ENCODE results near the gene CDC26.

The CDC26 gene

DNA sequence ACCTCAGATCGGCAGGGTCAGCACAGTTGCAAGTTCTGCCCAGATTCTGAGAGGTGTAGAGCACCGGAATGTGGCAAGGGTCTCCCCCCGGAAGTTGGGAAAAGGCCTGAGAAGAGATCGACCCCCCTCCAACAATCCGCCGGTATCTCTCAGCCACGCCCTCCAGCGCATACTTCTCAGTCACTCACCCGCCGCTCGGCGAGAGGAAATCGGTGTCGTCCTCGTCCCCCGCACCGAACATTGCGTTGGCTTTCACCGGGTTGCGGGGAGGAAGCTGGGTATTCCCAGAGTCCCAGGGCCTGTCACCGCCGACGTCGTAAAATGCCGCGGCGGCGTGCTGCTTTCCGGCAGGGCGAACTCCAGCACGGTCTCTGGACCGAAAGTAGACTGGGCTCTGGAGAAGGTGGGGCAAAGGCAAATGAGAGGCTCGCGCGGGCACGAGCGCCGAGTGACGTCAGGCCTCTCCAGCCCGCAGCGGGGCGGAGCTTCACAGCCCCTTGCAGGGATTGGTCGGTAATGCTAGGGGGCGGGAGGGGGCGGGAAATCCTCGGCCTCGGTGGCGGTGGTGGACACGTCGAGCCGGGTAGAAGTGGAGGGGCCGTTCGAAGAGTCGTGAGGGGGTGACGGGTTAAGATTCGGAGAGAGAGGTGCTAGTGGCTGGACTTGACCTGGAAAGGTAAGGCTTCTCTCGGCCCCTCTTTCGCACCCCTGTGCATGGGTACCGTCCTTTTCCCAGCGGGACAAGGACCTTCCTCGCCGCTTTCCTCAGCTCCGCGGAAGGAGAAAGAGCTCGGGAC, 54.2 kb downstream of the CDC26 start, which contains the start of the genes FKBP15 and SLC31A1:
FKBP15 (minus strand) TSS at position 275 of the 797 bp plus-strand sequence; CDS start at position 241, 34 bp downstream.
SLC31A1 (plus strand) TSS at position 542 of the 797 bp plus-strand sequence. CDS start 34,605 bp downstream, outside the sequence.
- Histone ChIP-seq H3K4me2 (ENCODE audit: low read length) (peak within 1 kb of the TSS; percentile 93), H3K9me3 (ENCODE audit: insufficient read depth, low read depth, low read length) (no peaks in the 10 kb centered on the region), H2BK12ac (ENCODE audit: low read length) (no peak within 1 kb of the TSS), H3K18ac (ENCODE audit: low read length) (peak within 1 kb of the TSS; percentile 43), H3K14ac (ENCODE audit: low read length) (peak within 1 kb of the TSS; percentile 76), H4K91ac (ENCODE audit: low read depth, low read length) (peak within 1 kb of the TSS; percentile 70), H2BK5ac (ENCODE audit: low read depth, low read length, poor library complexity) (peak within 1 kb of the TSS; percentile 70), H3K4me1 (ENCODE audit: control insufficient read depth in 1 of 2, insufficient read depth in 2 of 2, low read length in 2 of 2) (peaks cover 6 to 9% of the 10 kb centered on the region in 2 experiments), H3K36me3 (ENCODE audit: control insufficient read depth in 1 of 2, insufficient read depth in 2 of 2, low read length in 2 of 2) (peaks cover 0 to 6% of the 10 kb centered on the region in 2 experiments), H3K23ac (ENCODE audit: low read length) (peak within 1 kb of the TSS; percentile 29), H3K79me1 (ENCODE audit: low read length) (peaks cover 6% of the 10 kb centered on the region), H3K4me3 (ENCODE audit: low read depth, low read length) (peak within 1 kb of the TSS; percentile 100), H3K27me3 (ENCODE audit: insufficient read depth, low read length) (no peaks in the 10 kb centered on the region), H2AK5ac (ENCODE audit: low read length) (no peak within 1 kb of the TSS), H3K9ac (ENCODE audit: low read length) (peak within 1 kb of the TSS; percentile 100), H4K8ac (ENCODE audit: low read depth, low read length) (peak within 1 kb of the TSS; percentile 84), H4K12ac (ENCODE audit: low read depth, low read length) (peak within 1 kb of the TSS; percentile 31), H3K4ac (ENCODE audit: low read depth, low read length) (peak within 1 kb of the TSS; percentile 37), H3K79me2 (ENCODE audit: control insufficient read depth, insufficient read depth, low read length, poor library complexity) (peaks cover 10% of the 10 kb centered on the region), H2BK120ac (ENCODE audit: insufficient read depth, low read length, poor library complexity) (no peak within 1 kb of the TSS), H2AFZ (ENCODE audit: insufficient read depth, low read length, poor library complexity) (peak within 1 kb of the TSS; percentile 76), H3K27ac (ENCODE audit: low read depth, low read length) (peak within 1 kb of the TSS; percentile 54)
- peak; percentile 99 for DNase-seq
- no CpG with 5 or more reads among the region's 65 CpGs for WGBS (ENCODE audit: extremely low coverage, insufficient coverage, insufficient read length)

DNA sequence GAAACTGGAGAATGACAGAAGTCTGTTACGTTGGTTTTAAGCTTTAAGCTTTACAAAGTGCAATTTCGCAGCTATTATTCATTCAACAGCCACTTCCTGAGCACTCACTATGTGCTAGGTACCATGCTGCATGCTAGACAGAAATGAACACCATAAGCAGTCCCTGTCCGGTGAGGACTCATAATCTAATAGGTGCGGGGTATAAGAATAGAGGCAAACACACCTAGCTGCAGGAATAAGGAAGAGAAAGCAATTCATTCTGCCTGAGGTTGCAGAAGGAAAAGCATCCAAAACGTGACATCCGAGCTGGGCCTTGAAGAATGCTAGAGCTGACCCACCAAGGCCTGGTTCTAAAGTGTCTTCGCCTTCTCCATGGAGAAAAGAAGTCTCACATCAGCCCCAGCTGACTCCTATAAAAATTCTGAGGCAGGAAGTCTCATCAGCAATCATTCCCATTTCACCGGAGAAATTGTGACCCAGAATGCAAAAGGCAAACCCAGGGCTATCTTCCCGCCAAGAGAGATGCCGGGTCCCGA, 54.8 kb downstream of the CDC26 start:
- peak overlapping the region; percentile 54 for H3K27ac ChIP-seq (ENCODE audit: low read depth, low read length)
- no peak overlapping the region for H2BK12ac ChIP-seq (ENCODE audit: low read length)
- H3K4me1 ChIP-seq (ENCODE audit: control insufficient read depth in 1 of 2, insufficient read depth in 2 of 2, low read length in 2 of 2) = peaks cover 6 to 9% of the 10 kb centered on the region in 2 experiments
- H2AFZ ChIP-seq (ENCODE audit: insufficient read depth, low read length, poor library complexity) = peak overlapping the region; percentile 76
- H3K4me3 ChIP-seq (ENCODE audit: low read depth, low read length) = peak overlapping the region; percentile 100
- H3K79me2 ChIP-seq (ENCODE audit: control insufficient read depth, insufficient read depth, low read length, poor library complexity) = peaks cover 10% of the 10 kb centered on the region
- H2AK5ac ChIP-seq (ENCODE audit: low read length) = no peak overlapping the region
- no peak for DNase-seq
- peak overlapping the region; percentile 65 for H3K4me2 ChIP-seq (ENCODE audit: low read length)
- no peak overlapping the region for H3K18ac ChIP-seq (ENCODE audit: low read length)
- H4K8ac ChIP-seq (ENCODE audit: low read depth, low read length) = peak overlapping the region; percentile 84
- H3K36me3 ChIP-seq (ENCODE audit: control insufficient read depth in 1 of 2, insufficient read depth in 2 of 2, low read length in 2 of 2) = peaks cover 0 to 4% of the 10 kb centered on the region in 2 experiments
- peak overlapping the region; percentile 70 for H2BK5ac ChIP-seq (ENCODE audit: low read depth, low read length, poor library complexity)
- WGBS (ENCODE audit: extremely low coverage, insufficient coverage, insufficient read length) = no CpG with 5 or more reads among the region's 11 CpGs
- no peak overlapping the region for H3K23ac ChIP-seq (ENCODE audit: low read length)
- H3K9me3 ChIP-seq (ENCODE audit: insufficient read depth, low read depth, low read length) = no peaks in the 10 kb centered on the region
- no peak overlapping the region for H2BK120ac ChIP-seq (ENCODE audit: insufficient read depth, low read length, poor library complexity)
- H3K9ac ChIP-seq (ENCODE audit: low read length) = peak overlapping the region; percentile 100
- no peaks in the 10 kb centered on the region for H3K27me3 ChIP-seq (ENCODE audit: insufficient read depth, low read length)
- no peak overlapping the region for H3K14ac ChIP-seq (ENCODE audit: low read length)
- H4K12ac ChIP-seq (ENCODE audit: low read depth, low read length) = no peak overlapping the region
- H3K79me1 ChIP-seq (ENCODE audit: low read length) = peaks cover 6% of the 10 kb centered on the region
- peak overlapping the region; percentile 37 for H3K4ac ChIP-seq (ENCODE audit: low read depth, low read length)
- peak overlapping the region; percentile 70 for H4K91ac ChIP-seq (ENCODE audit: low read depth, low read length)

DNA sequence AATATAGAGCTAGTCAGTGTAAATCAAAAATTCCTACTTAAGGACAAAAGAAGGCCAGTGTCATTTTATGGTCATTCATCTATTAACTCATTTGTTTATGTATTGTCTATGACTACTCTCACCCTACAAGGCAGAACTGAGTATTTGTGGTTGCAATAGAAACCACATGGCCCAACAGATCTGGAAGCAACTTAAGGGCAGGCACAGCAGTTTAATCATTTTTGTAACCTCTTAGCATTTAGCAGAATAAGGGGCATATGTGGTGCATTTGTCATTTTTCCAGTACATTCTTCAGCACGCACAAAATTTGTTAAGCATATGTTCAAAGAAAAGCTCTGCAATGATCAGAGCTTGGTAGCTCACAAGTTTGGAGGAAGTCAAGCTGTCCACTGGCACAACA, 55.4 kb downstream of the CDC26 start:
- no CpG with 5 or more reads among the region's 1 CpG for WGBS (ENCODE audit: extremely low coverage, insufficient coverage, insufficient read length)
- H3K4me1 ChIP-seq (ENCODE audit: control insufficient read depth in 1 of 2, insufficient read depth in 2 of 2, low read length in 2 of 2) = peaks cover 6 to 9% of the 10 kb centered on the region in 2 experiments
- H3K79me2 ChIP-seq (ENCODE audit: control insufficient read depth, insufficient read depth, low read length, poor library complexity) = peaks cover 10% of the 10 kb centered on the region
- H3K27ac ChIP-seq (ENCODE audit: low read depth, low read length) = no peak overlapping the region
- no peak overlapping the region for H2BK12ac ChIP-seq (ENCODE audit: low read length)
- no peaks in the 10 kb centered on the region for H3K9me3 ChIP-seq (ENCODE audit: insufficient read depth, low read depth, low read length)
- H2AK5ac ChIP-seq (ENCODE audit: low read length) = no peak overlapping the region
- H3K4ac ChIP-seq (ENCODE audit: low read depth, low read length) = no peak overlapping the region
- H3K36me3 ChIP-seq (ENCODE audit: control insufficient read depth in 1 of 2, insufficient read depth in 2 of 2, low read length in 2 of 2) = peaks cover 0 to 4% of the 10 kb centered on the region in 2 experiments
- no peak overlapping the region for H3K14ac ChIP-seq (ENCODE audit: low read length)
- no peak overlapping the region for H3K23ac ChIP-seq (ENCODE audit: low read length)
- H3K4me2 ChIP-seq (ENCODE audit: low read length) = peak overlapping the region; percentile 65
- no peak overlapping the region for H4K12ac ChIP-seq (ENCODE audit: low read depth, low read length)
- no peak overlapping the region for H4K91ac ChIP-seq (ENCODE audit: low read depth, low read length)
- H3K9ac ChIP-seq (ENCODE audit: low read length) = no peak overlapping the region
- no peaks in the 10 kb centered on the region for H3K27me3 ChIP-seq (ENCODE audit: insufficient read depth, low read length)
- H3K4me3 ChIP-seq (ENCODE audit: low read depth, low read length) = no peak overlapping the region
- peaks cover 6% of the 10 kb centered on the region for H3K79me1 ChIP-seq (ENCODE audit: low read length)
- H4K8ac ChIP-seq (ENCODE audit: low read depth, low read length) = no peak overlapping the region
- no peak overlapping the region for H2BK120ac ChIP-seq (ENCODE audit: insufficient read depth, low read length, poor library complexity)
- DNase-seq = peak in 1 of 2 donors; percentile 19
- no peak overlapping the region for H2BK5ac ChIP-seq (ENCODE audit: low read depth, low read length, poor library complexity)
- H3K18ac ChIP-seq (ENCODE audit: low read length) = no peak overlapping the region
- no peak overlapping the region for H2AFZ ChIP-seq (ENCODE audit: insufficient read depth, low read length, poor library complexity)

DNA sequence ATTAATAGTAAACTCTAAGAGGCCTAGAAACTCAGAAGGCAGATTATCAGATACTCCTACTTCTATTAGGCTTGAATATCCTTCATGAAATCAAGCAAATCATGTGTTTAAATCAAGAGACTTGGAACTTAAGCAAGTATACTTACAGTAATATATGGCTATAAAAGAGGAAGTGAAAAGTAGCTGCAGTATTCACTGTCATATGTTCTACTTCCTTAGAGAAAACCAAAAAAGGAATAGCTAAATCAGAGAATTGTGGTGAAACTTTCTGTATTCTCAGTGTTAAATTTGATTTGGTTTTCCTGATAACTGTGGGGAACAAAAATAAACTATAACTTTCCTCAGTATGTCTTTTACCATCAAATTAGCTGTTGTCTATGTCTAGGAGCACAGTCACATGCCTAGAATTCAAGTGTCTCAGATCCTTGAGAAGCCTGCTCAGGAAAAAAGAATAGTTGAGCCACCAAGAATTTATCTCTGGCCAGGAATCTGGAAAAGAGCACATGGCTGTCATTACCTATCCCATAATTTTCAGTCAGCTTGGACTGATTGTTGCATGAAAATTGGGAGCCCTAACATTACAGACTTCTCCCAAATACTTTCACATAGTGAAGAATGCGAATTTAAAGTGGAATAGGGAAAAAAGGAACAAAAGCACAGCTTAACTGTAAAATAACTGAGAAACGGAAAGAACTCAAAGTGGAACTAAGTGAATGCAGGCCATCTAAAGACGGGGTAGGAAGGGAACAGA, 56.0 kb downstream of the CDC26 start:
- H4K8ac ChIP-seq (ENCODE audit: low read depth, low read length) = no peak overlapping the region
- H3K23ac ChIP-seq (ENCODE audit: low read length) = no peak overlapping the region
- no peak overlapping the region for H4K91ac ChIP-seq (ENCODE audit: low read depth, low read length)
- H3K14ac ChIP-seq (ENCODE audit: low read length) = no peak overlapping the region
- H2AFZ ChIP-seq (ENCODE audit: insufficient read depth, low read length, poor library complexity) = no peak overlapping the region
- H3K9me3 ChIP-seq (ENCODE audit: insufficient read depth, low read depth, low read length) = no peaks in the 10 kb centered on the region
- H2BK5ac ChIP-seq (ENCODE audit: low read depth, low read length, poor library complexity) = no peak overlapping the region
- H3K4ac ChIP-seq (ENCODE audit: low read depth, low read length) = no peak overlapping the region
- H3K9ac ChIP-seq (ENCODE audit: low read length) = no peak overlapping the region
- no peak overlapping the region for H2BK12ac ChIP-seq (ENCODE audit: low read length)
- H3K4me1 ChIP-seq (ENCODE audit: control insufficient read depth in 1 of 2, insufficient read depth in 2 of 2, low read length in 2 of 2) = peaks cover 6 to 9% of the 10 kb centered on the region in 2 experiments
- H3K36me3 ChIP-seq (ENCODE audit: control insufficient read depth in 1 of 2, insufficient read depth in 2 of 2, low read length in 2 of 2) = peaks cover 0 to 2% of the 10 kb centered on the region in 2 experiments
- H3K79me1 ChIP-seq (ENCODE audit: low read length) = peaks cover 6% of the 10 kb centered on the region
- no peak overlapping the region for H2AK5ac ChIP-seq (ENCODE audit: low read length)
- no peak overlapping the region for H3K18ac ChIP-seq (ENCODE audit: low read length)
- no peak overlapping the region for H3K4me2 ChIP-seq (ENCODE audit: low read length)
- H4K12ac ChIP-seq (ENCODE audit: low read depth, low read length) = no peak overlapping the region
- H3K27ac ChIP-seq (ENCODE audit: low read depth, low read length) = no peak overlapping the region
- H3K4me3 ChIP-seq (ENCODE audit: low read depth, low read length) = no peak overlapping the region
- H2BK120ac ChIP-seq (ENCODE audit: insufficient read depth, low read length, poor library complexity) = no peak overlapping the region
- no peaks in the 10 kb centered on the region for H3K27me3 ChIP-seq (ENCODE audit: insufficient read depth, low read length)
- H3K79me2 ChIP-seq (ENCODE audit: control insufficient read depth, insufficient read depth, low read length, poor library complexity) = peaks cover 10% of the 10 kb centered on the region
- no peak for DNase-seq
- no CpG with 5 or more reads among the region's 3 CpGs for WGBS (ENCODE audit: extremely low coverage, insufficient coverage, insufficient read length)
